SK-N-SH treated with all-trans-retinoic acid at 6 μM for 48 hours (cell line): ENCODE measurements around the gene LHFPL3.
"Not testable (repeated sequence)": the region's sequence is repeated elsewhere in the genome, so short reads cannot be mapped to it uniquely, and the experiment has no call there.

ENCODE experiments used
- ATAC-seq: fragments of 200-7000 bp; cut with Tn5 transposase; 3 replicates; pipeline ENCODE4 v1.9.1; 2020; ENCODE audit warnings: mild to moderate bottlenecking, moderate library complexity
- ARNTL ChIP-seq: fragments of 450-650 bp; formaldehyde crosslinking; IDR thresholded peaks from 2 replicates; pipeline ENCODE4 v1.5.0; 2020; ENCODE audit warnings: low read depth, mild to moderate bottlenecking, moderate library complexity, borderline replicate concordance
- BACH2 ChIP-seq: fragments of 250-450 bp; sonication (Bioruptor Pico); IDR thresholded peaks from 2 replicates; pipeline ENCODE4 v1.9.0; 2021; ENCODE audit warnings: mild to moderate bottlenecking, borderline replicate concordance
- CREB5 ChIP-seq: fragments of 250-450 bp; sonication (Bioruptor Pico); IDR thresholded peaks from 2 replicates; pipeline ENCODE4 v1.5.1; 2020; ENCODE audit warnings: low read depth, mild to moderate bottlenecking, moderate library complexity
- CSRNP3 ChIP-seq: fragments of 250-450 bp; sonication (Bioruptor Pico); IDR thresholded peaks from 2 replicates; pipeline ENCODE4 v1.5.1; 2021; ENCODE audit warnings: mild to moderate bottlenecking, moderate library complexity
- ESRRG ChIP-seq: fragments of 250-450 bp; sonication (Bioruptor Pico); IDR thresholded peaks from 2 replicates; pipeline ENCODE4 v1.6.1; 2021; ENCODE audit warnings: mild to moderate bottlenecking
- GLIS3 ChIP-seq: fragments of 250-450 bp; sonication (Bioruptor Pico); IDR thresholded peaks from 2 replicates; pipeline ENCODE4 v1.5.0; 2020; ENCODE audit warnings: mild to moderate bottlenecking, moderate library complexity
- OSR1 ChIP-seq: fragments of 250-450 bp; sonication (Bioruptor Pico); IDR thresholded peaks from 2 replicates; pipeline ENCODE4 v1.8.0; 2022; ENCODE audit warnings: moderate library complexity, mild to moderate bottlenecking, inconsistent platforms
- PATZ1 ChIP-seq: fragments of 250-450 bp; sonication (Bioruptor Pico); IDR thresholded peaks from 2 replicates; pipeline ENCODE4 v1.8.0; 2020; ENCODE audit warnings: mild to moderate bottlenecking, moderate library complexity, borderline replicate concordance
- POU6F1 ChIP-seq: fragments of 250-450 bp; sonication (Bioruptor Pico); IDR thresholded peaks from 2 replicates; pipeline ENCODE4 v1.8.0; 2021; ENCODE audit warnings: low read depth, mild to moderate bottlenecking, moderate library complexity, borderline replicate concordance
- PPARA ChIP-seq: fragments of 250-450 bp; sonication (Bioruptor Pico); IDR thresholded peaks from 2 replicates; pipeline ENCODE4 v1.5.0; 2020; ENCODE audit warnings: mild to moderate bottlenecking, borderline replicate concordance
- RARB ChIP-seq: fragments of 250-450 bp; sonication (Bioruptor Pico); IDR thresholded peaks from 2 replicates; pipeline ENCODE4 v1.8.0; 2021; ENCODE audit warnings: mild to moderate bottlenecking, moderate library complexity
- SNAI2 ChIP-seq: fragments of 250-450 bp; sonication (Bioruptor Pico); IDR thresholded peaks from 2 replicates; pipeline ENCODE4 v1.5.0; 2020; ENCODE audit warnings: mild to moderate bottlenecking, moderate library complexity
- TOX ChIP-seq: fragments of 250-450 bp; sonication (Bioruptor Pico); IDR thresholded peaks from 2 replicates; pipeline ENCODE4 v1.8.0; 2021; ENCODE audit warnings: mild to moderate bottlenecking, moderate library complexity, borderline replicate concordance
- TSHZ2 ChIP-seq: fragments of 250-450 bp; sonication (Bioruptor Pico); IDR thresholded peaks from 2 replicates; pipeline ENCODE4 v1.5.0; 2020; ENCODE audit warnings: mild to moderate bottlenecking, moderate library complexity
- ZC3H10 ChIP-seq: fragments of 250-450 bp; sonication (Bioruptor Pico); IDR thresholded peaks from 2 replicates; pipeline ENCODE4 v1.5.1; 2021; ENCODE audit warnings: mild to moderate bottlenecking, moderate library complexity
- ZFP3 ChIP-seq: fragments of 250-450 bp; sonication (Bioruptor Pico); IDR thresholded peaks from 2 replicates; pipeline ENCODE4 v1.5.0; 2020; ENCODE audit warnings: mild to moderate bottlenecking, moderate library complexity
- ZNF565 ChIP-seq: fragments of 450-650 bp; formaldehyde crosslinking; conservative IDR thresholded peaks from 2 replicates; pipeline ENCODE4 v1.5.0; 2020; ENCODE audit warnings: low read depth, mild to moderate bottlenecking, moderate library complexity
- ZNF70 ChIP-seq: fragments of 450-650 bp; formaldehyde crosslinking; IDR thresholded peaks from 2 replicates; pipeline ENCODE4 v1.5.0; 2020; ENCODE audit warnings: mild to moderate bottlenecking, moderate library complexity
- ZNF8 ChIP-seq: fragments of 450-650 bp; formaldehyde crosslinking; IDR thresholded peaks from 2 replicates; pipeline ENCODE4 v1.5.0; 2020; ENCODE audit warnings: mild to moderate bottlenecking, moderate library complexity

LHFPL3 gene

GRCh38 chr7:104923010-104923421 is 594.6 kb downstream of the LHFPL3 start:
- no peak for TF ChIP-seq GLIS3
- TF ChIP-seq POU6F1, result no peak
- TF ChIP-seq TOX (CRISPR knock-in tag), result no peak
- TF ChIP-seq ESRRG, result no peak
- ATAC-seq, result peak; percentile 96

- not testable (repeated sequence) for ATAC-seq
Observed at GRCh38 chr7:104926189-104926588, 597.8 kb downstream of the LHFPL3 start.

GRCh38 chr7:104926601-104927041 is 598.2 kb downstream of the LHFPL3 start:
- no peak for TF ChIP-seq ZFP3 (CRISPR knock-in tag)
- TF ChIP-seq PATZ1 (CRISPR knock-in tag), result no peak
- no peak for TF ChIP-seq ESRRG
- no peak for TF ChIP-seq OSR1 (CRISPR knock-in tag)
- TF ChIP-seq GLIS3, result no peak
- TF ChIP-seq BACH2 (CRISPR knock-in tag), result no peak
- no peak for TF ChIP-seq ZNF8 (CRISPR knock-in tag)
- ATAC-seq, result no peak

GRCh38 chr7:104927055-104927454 is 598.7 kb downstream of the LHFPL3 start:
- no peak for TF ChIP-seq BACH2 (CRISPR knock-in tag)
- no peak for ATAC-seq

- TF ChIP-seq ZC3H10 (CRISPR knock-in tag) (no peak), ZNF565 (CRISPR knock-in tag) (no peak), ARNTL (CRISPR knock-in tag) (no peak), CREB5 (CRISPR knock-in tag) (no peak), CSRNP3 (no peak), TSHZ2 (CRISPR knock-in tag) (no peak), ZNF70 (no peak), ZNF8 (CRISPR knock-in tag) (no peak), TOX (CRISPR knock-in tag) (no peak), ESRRG (no peak), GLIS3 (no peak), ZFP3 (CRISPR knock-in tag) (no peak), PPARA (no peak), RARB (no peak), SNAI2 (CRISPR knock-in tag) (no peak), BACH2 (CRISPR knock-in tag) (no peak)
- no peak for ATAC-seq
Observed at GRCh38 chr7:104928721-104929400, 600.5 kb downstream of the LHFPL3 start.
